ENCODE measurements around the gene CTIF. TPM values are rescaled to one million over a fixed set of nuclear protein-coding genes. Genes with fewer than 3 reads are reported as not detected.

Gene CTIF
- total RNA-seq, 1 donor from 2014 or later: 60.0 TPM

DNA sequence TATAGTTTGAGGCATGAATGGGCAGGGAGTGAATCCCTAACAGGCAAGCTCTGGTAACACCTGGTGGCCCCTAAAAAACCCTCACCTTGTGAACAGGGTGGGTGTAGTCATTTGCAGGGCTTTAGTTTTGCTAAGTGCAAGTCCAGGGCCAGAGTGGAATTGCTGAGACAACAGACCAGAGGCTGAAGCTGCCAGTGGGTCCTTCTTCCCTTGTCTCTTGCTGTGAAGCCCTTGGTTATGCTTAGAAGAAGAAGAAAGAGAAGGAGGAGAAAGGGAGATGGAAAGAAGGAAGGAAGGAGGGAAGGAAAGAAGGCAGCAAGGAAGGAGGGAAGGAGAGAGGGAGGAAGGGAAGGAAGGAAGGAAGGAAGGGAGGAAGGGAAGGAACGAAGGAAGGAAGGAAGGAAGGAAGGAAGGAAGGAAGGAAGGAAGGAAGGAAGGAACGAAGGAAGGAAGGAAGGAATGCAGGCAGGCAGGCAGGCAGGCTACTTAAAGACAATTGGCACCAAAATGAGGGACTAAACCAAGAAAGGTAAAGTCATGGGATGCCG, 366.1 kb downstream of the CTIF start:
- TF ChIP-seq CTCF (IDR thresholded peaks at IDR 0.05; ENCODE audit: borderline replicate concordance): no peak
- H3K9me3 ChIP-seq (replicated peaks): peaks cover 14% of the 10 kb centered on the region
- H3K27me3 ChIP-seq (ENCODE audit: low read depth): no peaks in the 10 kb centered on the region
- DNase-seq: no peak
- H3K4me3 ChIP-seq: no peak overlapping the region
- H3K36me3 ChIP-seq: no peaks in the 10 kb centered on the region
- peaks cover 24% of the 10 kb centered on the region for H3K4me1 ChIP-seq
- intact Hi-C loops (cut with micrococcal nuclease): no loop called here
- no peak overlapping the region for H3K27ac ChIP-seq (replicated peaks)

- intact Hi-C loops (cut with micrococcal nuclease): no loop called here
- DNase-seq: no peak
- Histone ChIP-seq H3K36me3 (no peaks in the 10 kb centered on the region), H3K4me1 (peaks cover 24% of the 10 kb centered on the region), H3K9me3 (replicated peaks) (peaks cover 14% of the 10 kb centered on the region), H3K4me3 (no peak overlapping the region), H3K27ac (replicated peaks) (no peak overlapping the region), H3K27me3 (ENCODE audit: low read depth) (no peaks in the 10 kb centered on the region)
- no peak for TF ChIP-seq CTCF (IDR thresholded peaks at IDR 0.05; ENCODE audit: borderline replicate concordance)
Observed at GRCh38 chr18:48905513-48905912, 366.7 kb downstream of the CTIF start.

DNA sequence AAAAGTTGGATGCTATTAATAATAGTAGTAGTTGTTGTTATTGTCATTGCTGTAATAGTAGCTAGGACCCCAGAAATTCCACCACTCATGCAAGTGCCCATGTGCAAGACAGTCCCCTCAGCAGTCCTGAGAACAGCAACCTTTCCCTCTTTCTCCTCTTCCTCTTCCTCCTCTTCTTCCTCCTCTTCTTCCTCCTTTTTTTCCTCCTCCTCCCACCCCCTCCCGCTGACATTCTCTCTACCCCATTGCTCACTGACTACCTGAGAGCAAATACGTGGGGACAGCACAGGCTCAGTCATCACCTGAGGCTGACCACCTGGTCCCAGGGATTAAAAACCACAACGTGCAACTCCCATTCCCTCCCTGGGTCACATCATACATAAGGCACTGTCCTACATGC, 370.1 kb downstream of the CTIF start:
- H3K36me3 ChIP-seq: no peaks in the 10 kb centered on the region
- no peak overlapping the region for H3K27ac ChIP-seq (replicated peaks)
- H3K4me1 ChIP-seq: no peaks in the 10 kb centered on the region
- no peaks in the 10 kb centered on the region for H3K27me3 ChIP-seq (ENCODE audit: low read depth)
- peaks cover 14% of the 10 kb centered on the region for H3K9me3 ChIP-seq (replicated peaks)
- intact Hi-C loops (cut with micrococcal nuclease): no loop called here
- DNase-seq: no peak
- H3K4me3 ChIP-seq: no peak overlapping the region
- no peak for TF ChIP-seq CTCF (IDR thresholded peaks at IDR 0.05; ENCODE audit: borderline replicate concordance)

- H3K4me3 ChIP-seq: no peak overlapping the region
- no peak for TF ChIP-seq CTCF (IDR thresholded peaks at IDR 0.05; ENCODE audit: borderline replicate concordance)
- H3K4me1 ChIP-seq: no peaks in the 10 kb centered on the region
- no peak overlapping the region for H3K27ac ChIP-seq (replicated peaks)
- intact Hi-C loops (cut with micrococcal nuclease): no loop called here
- no peaks in the 10 kb centered on the region for H3K36me3 ChIP-seq
- H3K27me3 ChIP-seq (ENCODE audit: low read depth): no peaks in the 10 kb centered on the region
- no peak for DNase-seq
- H3K9me3 ChIP-seq (replicated peaks): peaks cover 6% of the 10 kb centered on the region
Observed at GRCh38 chr18:48909721-48910120, 370.9 kb downstream of the CTIF start.

DNA sequence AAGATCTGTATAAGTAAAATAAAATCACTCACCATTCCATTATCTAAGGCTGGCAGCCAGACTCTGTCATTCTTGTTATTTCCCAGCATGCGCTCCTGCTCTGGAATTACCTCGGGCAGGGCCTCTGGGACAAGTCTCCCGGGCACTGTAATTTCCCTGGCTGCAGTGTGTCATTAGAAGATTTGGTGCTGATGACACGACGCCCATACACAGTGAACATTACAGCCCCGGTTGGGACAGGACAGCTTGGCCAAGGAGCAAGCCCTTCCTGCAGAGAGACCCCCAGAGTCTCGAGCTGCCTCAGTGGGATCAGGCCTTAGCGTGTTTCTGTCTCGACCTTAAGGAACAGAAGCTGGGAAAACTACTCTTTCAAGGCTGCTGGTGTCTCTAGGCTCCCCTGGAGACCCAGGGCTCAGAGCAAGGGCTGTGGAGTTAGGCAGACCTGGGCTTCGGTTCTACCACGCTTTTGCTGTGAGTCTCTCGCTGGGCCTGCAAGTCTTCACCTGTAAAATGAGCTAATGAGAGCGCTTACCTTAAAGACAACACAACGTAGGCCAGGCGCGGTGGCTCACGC, 372.2 kb downstream of the CTIF start:
- H3K4me1 ChIP-seq: no peaks in the 10 kb centered on the region
- no peak overlapping the region for H3K27ac ChIP-seq (replicated peaks)
- no peak for DNase-seq
- H3K4me3 ChIP-seq: no peak overlapping the region
- intact Hi-C loops (cut with micrococcal nuclease): no loop called here
- H3K27me3 ChIP-seq (ENCODE audit: low read depth): no peaks in the 10 kb centered on the region
- H3K36me3 ChIP-seq: no peaks in the 10 kb centered on the region
- no peak for TF ChIP-seq CTCF (IDR thresholded peaks at IDR 0.05; ENCODE audit: borderline replicate concordance)
- H3K9me3 ChIP-seq (replicated peaks): no peaks in the 10 kb centered on the region

Small RNA genes lying within 50 kb of the gene (microRNA-seq; reads per million reads assigned to microRNA genes)
- gene MIR4743: not detected

Other genes starting within 250 kb of the CTIF start
- 2.7 TPM for gene ZBTB7C, start 129.6 kb upstream of the CTIF start, total RNA-seq

All from left ventricle myocardium inferior (tissue), 1 donor.